ENCODE data around the gene OR10A2.
"Not testable (repeated sequence)": the region's sequence is repeated elsewhere in the genome, so short reads cannot be mapped to it uniquely, and the experiment has no call there.

Gene OR10A2, protein sequence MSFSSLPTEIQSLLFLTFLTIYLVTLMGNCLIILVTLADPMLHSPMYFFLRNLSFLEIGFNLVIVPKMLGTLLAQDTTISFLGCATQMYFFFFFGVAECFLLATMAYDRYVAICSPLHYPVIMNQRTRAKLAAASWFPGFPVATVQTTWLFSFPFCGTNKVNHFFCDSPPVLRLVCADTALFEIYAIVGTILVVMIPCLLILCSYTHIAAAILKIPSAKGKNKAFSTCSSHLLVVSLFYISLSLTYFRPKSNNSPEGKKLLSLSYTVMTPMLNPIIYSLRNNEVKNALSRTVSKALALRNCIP

GRCh38 chr11:6862961-6863360 lies at the start of gene OR10A2:
OR10A2 (plus strand) TSS chr11:6863057; CDS start chr11:6869755, 6,698 bp downstream.
- no peak for DNase-seq (ENCODE audit: low spot score)

DNA sequence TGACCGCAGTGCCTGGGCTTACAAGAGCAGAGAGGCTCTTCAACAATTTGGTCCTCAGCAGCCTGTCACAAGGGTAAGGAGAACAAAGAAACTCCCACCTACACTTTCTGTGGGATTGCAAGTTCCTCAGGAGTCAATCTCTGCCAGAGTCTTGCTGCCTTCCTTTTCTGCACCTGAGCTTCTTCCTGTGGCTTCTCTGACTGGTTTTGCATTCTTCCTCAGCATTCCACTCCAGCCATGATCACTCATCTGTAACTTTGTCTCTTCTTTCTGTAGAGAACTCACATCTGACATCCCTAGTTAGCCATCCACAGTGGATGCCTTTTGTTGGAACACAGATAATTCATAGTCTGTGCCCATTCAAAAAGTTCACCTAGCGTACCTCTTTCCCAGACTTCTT lies 49.2 kb upstream of the OR10A2 start:
- DNase-seq (ENCODE audit: low spot score), result no peak

DNA sequence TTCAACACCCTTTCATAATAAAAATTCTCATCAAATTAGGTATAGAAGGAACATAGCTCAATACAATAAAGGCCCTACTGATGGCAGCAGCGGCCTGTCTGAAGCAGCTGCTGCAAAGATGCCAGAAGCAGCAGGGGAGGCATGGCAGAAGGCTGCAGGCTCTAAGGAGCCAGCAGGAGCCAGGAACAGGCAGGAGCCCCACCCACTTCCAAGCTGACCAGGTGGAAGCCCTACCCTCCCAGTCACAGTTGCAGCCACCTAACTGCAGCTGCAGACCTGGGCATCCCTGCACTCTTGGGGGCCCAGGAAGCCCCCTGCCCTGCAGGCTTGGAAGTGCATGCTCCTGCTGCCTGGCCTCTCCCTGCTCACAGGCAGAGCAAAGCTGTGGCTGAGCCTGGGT lies 45.2 kb upstream of the OR10A2 start:
- DNase-seq (ENCODE audit: low spot score), result no peak

- DNase-seq (ENCODE audit: low spot score), result no peak
These were observed 43.9 kb upstream of the OR10A2 start for GRCh38 chr11:6818967-6819366.

- DNase-seq (ENCODE audit: low spot score), result no peak
These were observed 38.6 kb upstream of the OR10A2 start for GRCh38 chr11:6824136-6824823.

- no peak for DNase-seq (ENCODE audit: low spot score)
These were observed 37.6 kb upstream of the OR10A2 start for GRCh38 chr11:6825231-6825744.

DNA sequence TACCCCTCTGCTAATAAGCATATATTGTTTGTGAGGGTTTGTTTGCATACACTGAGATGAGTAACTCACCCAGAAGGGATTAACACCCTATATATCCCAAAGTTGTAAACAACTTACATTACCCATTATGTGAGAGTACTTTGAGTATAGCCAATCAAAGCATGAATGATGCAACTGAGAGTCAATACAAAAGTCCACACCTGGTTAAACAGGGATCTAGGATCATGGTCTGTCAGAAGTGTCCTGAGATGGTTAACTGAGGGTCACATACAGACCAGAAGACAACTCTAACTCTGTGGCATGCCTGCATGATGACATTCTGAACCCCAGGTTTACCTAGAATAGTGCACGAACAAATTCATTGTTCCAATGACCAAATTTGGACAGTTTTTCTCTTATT lies 34.8 kb upstream of the OR10A2 start:
- no peak for DNase-seq (ENCODE audit: low spot score)

DNA sequence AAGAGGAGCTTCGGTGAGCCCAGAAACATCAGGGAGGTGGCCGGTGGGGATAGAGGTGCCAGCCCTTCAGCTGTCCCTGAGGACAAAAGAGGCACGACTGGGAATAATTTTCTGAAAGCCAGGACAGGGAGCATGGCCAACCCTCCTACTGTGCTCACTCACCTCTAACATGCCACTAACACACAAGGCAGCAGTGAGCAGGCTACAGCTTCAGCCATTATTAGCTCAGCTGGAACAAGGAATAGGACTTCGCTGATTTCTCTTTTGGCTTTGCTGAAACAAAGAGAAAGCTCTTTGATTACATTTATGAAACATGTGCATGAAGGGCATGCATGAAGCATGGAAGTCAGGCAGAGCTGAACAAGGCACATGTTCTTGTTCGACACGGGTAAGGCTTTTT lies 29.5 kb upstream of the OR10A2 start:
- no peak for DNase-seq (ENCODE audit: low spot score)

- DNase-seq (ENCODE audit: low spot score), result no peak
These were observed 28.8 kb upstream of the OR10A2 start for GRCh38 chr11:6834021-6834420.

- DNase-seq (ENCODE audit: low spot score), result no peak
These were observed 21.2 kb upstream of the OR10A2 start for GRCh38 chr11:6841694-6842093.

DNA sequence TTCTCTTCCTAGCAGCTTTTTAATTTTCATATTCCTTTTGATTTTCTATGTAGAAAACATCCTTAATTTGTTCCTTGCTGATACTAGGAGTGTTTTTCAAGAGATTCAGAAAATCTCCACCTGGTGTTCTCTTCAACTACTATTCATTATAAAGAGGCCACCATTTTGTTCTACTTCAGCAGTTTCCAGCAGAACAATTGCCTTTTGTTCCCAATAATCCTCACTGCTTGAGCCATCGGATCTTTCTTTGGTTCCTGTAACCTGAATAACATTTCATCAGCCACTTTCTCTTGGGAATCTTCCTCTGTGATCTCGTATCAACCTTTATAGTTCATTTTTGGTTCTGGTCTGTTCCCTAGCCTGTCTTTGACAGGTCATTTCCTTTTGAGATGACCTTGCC lies 19.2 kb upstream of the OR10A2 start:
- no peak for DNase-seq (ENCODE audit: low spot score)

DNA sequence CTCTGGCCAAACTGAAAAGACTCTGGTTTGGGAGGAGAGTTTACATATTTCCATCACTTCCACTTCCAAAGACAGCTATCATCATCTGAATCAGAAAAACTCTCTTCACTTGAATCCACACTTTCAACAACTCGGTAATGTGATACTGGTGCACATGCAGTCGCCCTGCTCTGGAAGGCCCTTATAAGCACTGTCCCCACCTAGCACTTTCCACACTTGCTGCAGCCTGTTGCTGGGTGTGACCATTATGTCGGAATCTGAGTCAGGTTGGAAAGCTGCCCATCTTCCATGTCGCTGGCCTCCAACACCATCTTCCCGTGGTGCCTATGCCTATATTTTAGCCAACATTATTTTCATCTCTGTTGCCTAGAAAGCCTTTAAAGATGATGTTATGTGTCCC lies 18.5 kb upstream of the OR10A2 start:
- DNase-seq (ENCODE audit: low spot score), result no peak

GRCh38 chr11:6845383-6845782 lies 17.5 kb upstream of the OR10A2 start, which contains the start of gene OR10A5:
OR10A5 (plus strand) TSS chr11:6845683; CDS start chr11:6845683, 0 bp downstream.
- no peak for DNase-seq (ENCODE audit: low spot score)

DNA sequence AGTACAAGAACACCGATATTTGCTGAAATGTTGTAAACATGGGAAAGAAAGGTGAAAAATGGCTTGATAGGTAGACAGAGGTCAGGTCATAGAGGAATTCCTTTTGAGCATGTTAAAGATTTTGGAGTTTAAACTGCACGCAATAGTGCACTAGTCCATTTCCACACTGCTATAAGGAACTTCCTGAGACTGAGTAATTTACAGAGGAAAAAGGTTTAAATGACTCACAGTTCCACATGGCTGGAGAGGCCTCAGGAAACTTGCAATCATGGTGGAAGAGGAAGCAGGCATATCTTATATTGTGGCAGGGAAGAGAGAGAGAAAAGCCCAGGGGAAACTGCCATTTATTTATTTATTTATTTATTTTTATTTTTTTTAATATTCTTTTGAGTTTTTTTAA lies 12.3 kb upstream of the OR10A2 start:
- DNase-seq (ENCODE audit: low spot score), result no peak

- not testable (repeated sequence) for DNase-seq (ENCODE audit: low spot score)
These were observed 8.1 kb upstream of the OR10A2 start for GRCh38 chr11:6854801-6855200.

DNA sequence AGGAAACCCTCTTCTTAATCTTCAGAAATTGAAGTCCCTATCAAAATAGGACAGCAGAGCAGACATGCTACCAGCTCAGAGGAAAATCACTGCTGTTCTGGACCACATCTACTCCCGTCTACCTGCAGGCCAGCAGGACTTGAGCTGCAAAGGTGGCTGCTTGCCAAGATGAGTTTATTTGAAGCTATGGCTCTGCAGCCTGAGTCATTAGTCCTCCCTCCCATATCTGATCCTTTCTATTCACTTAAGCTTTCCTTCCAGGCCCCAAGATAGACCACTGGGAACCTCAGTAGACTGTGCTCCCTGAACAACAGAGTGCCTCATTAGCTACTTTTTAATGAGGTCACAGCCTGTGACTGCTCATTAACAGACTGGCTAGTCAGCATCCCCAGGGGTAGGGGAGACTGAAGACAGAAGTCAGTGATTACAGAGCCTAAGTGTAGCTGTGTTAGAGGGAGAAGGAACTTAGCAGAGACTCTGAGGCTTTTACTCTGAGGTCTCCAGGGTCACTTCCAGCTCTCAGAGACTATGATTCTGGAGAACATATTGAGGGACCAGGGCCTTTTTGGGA lies 6.8 kb upstream of the OR10A2 start:
- DNase-seq (ENCODE audit: low spot score), result no peak

GRCh38 chr11:6856871-6857270 lies 6.0 kb upstream of the OR10A2 start:
- DNase-seq (ENCODE audit: low spot score), result no peak

DNA sequence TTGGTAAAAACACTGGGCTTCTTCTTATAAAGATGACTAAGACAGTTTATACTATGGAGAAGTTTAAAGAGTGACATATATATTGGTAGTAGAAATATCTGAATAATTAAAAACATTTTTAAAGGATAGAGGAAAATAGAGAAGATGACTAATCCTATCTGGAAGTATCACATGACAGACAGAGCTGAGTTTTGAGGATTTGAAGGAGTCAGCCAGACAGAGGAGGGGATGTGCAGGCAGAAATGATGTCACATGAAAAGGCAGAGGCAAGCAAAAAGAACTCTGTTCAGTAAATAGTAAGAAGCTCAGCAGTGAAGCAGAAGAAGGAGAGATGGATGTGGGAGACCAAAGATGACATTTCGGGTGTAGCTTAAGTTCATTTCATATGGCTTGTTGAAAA lies 1.6 kb downstream of the OR10A2 start:
- no peak for DNase-seq (ENCODE audit: low spot score)

DNA sequence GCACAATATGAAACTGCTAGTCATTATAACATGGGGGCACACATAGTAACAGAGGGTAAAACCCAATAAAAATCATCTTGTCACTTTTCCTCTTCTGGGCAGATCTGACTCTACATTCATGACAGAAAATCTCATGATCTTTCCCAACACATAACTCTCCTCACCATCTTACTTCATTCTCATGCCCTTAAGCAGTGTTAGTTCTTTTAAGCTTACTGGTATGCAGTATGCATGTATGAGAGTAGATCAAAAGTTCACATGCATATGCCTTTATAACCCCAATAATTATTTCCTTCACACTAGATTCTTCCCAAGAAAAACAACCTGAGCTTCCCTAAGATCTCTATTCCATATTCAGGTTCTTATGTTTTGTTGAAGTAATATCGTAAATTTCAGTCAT lies 8.4 kb downstream of the OR10A2 start:
- DNase-seq (ENCODE audit: low spot score), result no peak

- DNase-seq (ENCODE audit: low spot score), result no peak
These were observed 12.9 kb downstream of the OR10A2 start for GRCh38 chr11:6875761-6876160.

GRCh38 chr11:6876325-6876724 lies 13.5 kb downstream of the OR10A2 start, which contains the start of gene OR10A4:
OR10A4 (plus strand) TSS chr11:6876625; CDS start chr11:6876648, 23 bp downstream.
- DNase-seq (ENCODE audit: low spot score), result no peak

GRCh38 chr11:6876914-6877313 lies 14.1 kb downstream of the OR10A2 start:
- DNase-seq (ENCODE audit: low spot score), result no peak

GRCh38 chr11:6882751-6883150 lies 19.9 kb downstream of the OR10A2 start:
- DNase-seq (ENCODE audit: low spot score), result no peak

Data from germinal center (tissue), 1 donor.